Measurements from ENCODE around the gene SCAP.

The SCAP gene

GRCh38 chr3:47410801-47411646, 64.7 kb downstream of the SCAP start:
- Histone ChIP-seq H3K9ac (no peak overlapping the region), H3K9me3 (no peaks in the 10 kb centered on the region), H3K4me2 (no peak overlapping the region), H3K4me1 (peaks cover 45% of the 10 kb centered on the region), H3K27me3 (no peaks in the 10 kb centered on the region), H3K27ac (no peak overlapping the region), H3K36me3 (peaks cover 80% of the 10 kb centered on the region), H3K4me3 (no peak overlapping the region), H4K20me1 (peaks cover 90% of the 10 kb centered on the region)
- no peak for TF ChIP-seq Cebpa-rat (IDR thresholded peaks at IDR 0.05)

GRCh38 chr3:47410417-47410720, 65.4 kb downstream of the SCAP start:
- Histone ChIP-seq H3K9ac (no peak overlapping the region), H4K20me1 (peaks cover 90% of the 10 kb centered on the region), H3K4me1 (peaks cover 43% of the 10 kb centered on the region), H3K9me3 (no peaks in the 10 kb centered on the region), H3K27ac (no peak overlapping the region), H3K27me3 (no peaks in the 10 kb centered on the region), H3K4me3 (no peak overlapping the region), H3K4me2 (no peak overlapping the region), H3K36me3 (peaks cover 87% of the 10 kb centered on the region)
- no peak for TF ChIP-seq Cebpa-rat (IDR thresholded peaks at IDR 0.05)

- Histone ChIP-seq H3K4me2 (no peak overlapping the region), H3K27me3 (no peaks in the 10 kb centered on the region), H3K9me3 (no peaks in the 10 kb centered on the region), H3K9ac (no peak overlapping the region), H3K27ac (no peak overlapping the region), H3K4me3 (no peak overlapping the region), H4K20me1 (peaks cover 90% of the 10 kb centered on the region), H3K4me1 (peaks cover 43% of the 10 kb centered on the region), H3K36me3 (peaks cover 92% of the 10 kb centered on the region)
- TF ChIP-seq Cebpa-rat (IDR thresholded peaks at IDR 0.05): no peak
These were observed 65.9 kb downstream of the SCAP start for GRCh38 chr3:47409688-47410416.

- H3K9ac ChIP-seq: no peak overlapping the region
- no peak overlapping the region for H3K27ac ChIP-seq
- H3K4me3 ChIP-seq: no peak overlapping the region
- no peaks in the 10 kb centered on the region for H3K9me3 ChIP-seq
- H3K36me3 ChIP-seq: peaks cover 94% of the 10 kb centered on the region
- H3K4me1 ChIP-seq: peaks cover 43% of the 10 kb centered on the region
- TF ChIP-seq Cebpa-rat (IDR thresholded peaks at IDR 0.05): no peak
- H3K4me2 ChIP-seq: no peak overlapping the region
- H3K27me3 ChIP-seq: no peaks in the 10 kb centered on the region
- H4K20me1 ChIP-seq: peaks cover 90% of the 10 kb centered on the region
These were observed 66.5 kb downstream of the SCAP start for GRCh38 chr3:47409284-47409683.

- peaks cover 90% of the 10 kb centered on the region for H4K20me1 ChIP-seq
- H3K4me2 ChIP-seq: no peak overlapping the region
- peaks cover 40% of the 10 kb centered on the region for H3K4me1 ChIP-seq
- H3K4me3 ChIP-seq: no peak overlapping the region
- H3K27ac ChIP-seq: no peak overlapping the region
- no peaks in the 10 kb centered on the region for H3K27me3 ChIP-seq
- no peaks in the 10 kb centered on the region for H3K9me3 ChIP-seq
- H3K9ac ChIP-seq: no peak overlapping the region
- no peak for TF ChIP-seq Cebpa-rat (IDR thresholded peaks at IDR 0.05)
- peaks cover 94% of the 10 kb centered on the region for H3K36me3 ChIP-seq
These were observed 66.9 kb downstream of the SCAP start for GRCh38 chr3:47408839-47409229.

DNA sequence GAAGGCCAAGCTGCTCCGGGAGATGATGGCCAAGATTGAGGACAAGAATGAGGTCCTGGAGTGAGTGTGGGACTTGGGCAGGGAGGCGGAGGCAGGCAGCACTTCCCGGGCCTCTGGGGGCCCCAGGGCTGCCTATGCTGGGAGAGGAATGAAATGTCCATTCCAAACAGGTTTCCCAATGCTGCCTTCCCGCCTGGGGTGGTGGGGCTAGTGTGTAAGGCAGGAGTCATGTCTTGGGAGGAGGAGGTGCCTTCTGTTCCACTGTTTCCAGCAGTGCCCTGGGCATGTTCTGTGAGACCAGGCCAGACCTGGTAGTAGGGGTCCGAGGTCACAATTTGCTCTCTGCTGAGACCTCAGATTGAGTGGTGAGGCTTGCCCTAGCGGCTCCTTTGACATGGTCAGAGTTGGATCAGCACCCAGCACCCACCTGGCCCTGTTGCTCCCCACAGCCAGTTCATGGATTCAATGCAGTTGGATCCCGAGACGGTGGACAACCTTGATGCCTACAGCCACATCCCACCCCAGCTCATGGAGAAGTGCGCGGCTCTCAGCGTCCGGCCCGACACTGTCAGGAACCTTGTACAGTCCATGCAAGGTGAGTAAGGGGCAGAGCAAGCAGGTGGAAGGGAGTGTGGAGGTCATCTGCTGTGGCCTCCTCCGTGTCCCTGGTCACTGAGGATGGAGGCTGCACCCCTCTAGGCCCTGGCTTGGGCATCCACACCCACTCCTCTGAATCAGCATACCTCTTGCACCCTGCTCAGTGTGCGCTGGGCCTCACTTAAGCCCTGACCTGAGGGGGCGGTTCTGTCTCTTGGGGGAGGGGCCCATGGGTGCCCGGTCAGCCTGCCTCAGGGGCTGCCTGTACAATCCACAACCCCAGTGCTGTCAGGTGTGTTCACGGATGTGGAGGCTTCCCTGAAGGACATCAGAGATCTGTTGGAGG, 67.6 kb downstream of the SCAP start:
- no peak overlapping the region for H3K4me2 ChIP-seq
- no peaks in the 10 kb centered on the region for H3K27me3 ChIP-seq
- H3K4me3 ChIP-seq: no peak overlapping the region
- H3K27ac ChIP-seq: no peak overlapping the region
- TF ChIP-seq Cebpa-rat (IDR thresholded peaks at IDR 0.05): no peak
- H3K9me3 ChIP-seq: no peaks in the 10 kb centered on the region
- H3K36me3 ChIP-seq: peaks cover 94% of the 10 kb centered on the region
- peaks cover 90% of the 10 kb centered on the region for H4K20me1 ChIP-seq
- H3K9ac ChIP-seq: no peak overlapping the region
- H3K4me1 ChIP-seq: peaks cover 33% of the 10 kb centered on the region

GRCh38 chr3:47407237-47407636, 68.5 kb downstream of the SCAP start:
- no peak overlapping the region for H3K4me3 ChIP-seq
- no peak for TF ChIP-seq Cebpa-rat (IDR thresholded peaks at IDR 0.05)
- H3K4me1 ChIP-seq: peaks cover 29% of the 10 kb centered on the region
- H3K4me2 ChIP-seq: peak overlapping the region; percentile 43; the same call in 1 of the 2 replicates
- peaks cover 94% of the 10 kb centered on the region for H3K36me3 ChIP-seq
- H3K27me3 ChIP-seq: no peaks in the 10 kb centered on the region
- H3K27ac ChIP-seq: 0 out of 2 replicates have a peak overlapping the region, but pooled peaks have one; percentile 26
- H3K9ac ChIP-seq: no peak overlapping the region
- H3K9me3 ChIP-seq: no peaks in the 10 kb centered on the region
- H4K20me1 ChIP-seq: peaks cover 88% of the 10 kb centered on the region

GRCh38 chr3:47406762-47407149, 69.0 kb downstream of the SCAP start:
- Histone ChIP-seq H4K20me1 (peaks cover 88% of the 10 kb centered on the region), H3K4me2 (peak overlapping the region; percentile 43), H3K4me1 (peaks cover 29% of the 10 kb centered on the region), H3K9ac (peak overlapping the region; percentile 29; the same call in 1 of the 2 replicates), H3K27me3 (no peaks in the 10 kb centered on the region), H3K9me3 (no peaks in the 10 kb centered on the region), H3K27ac (0 out of 2 replicates have a peak overlapping the region, but pooled peaks have one; percentile 26), H3K36me3 (peaks cover 92% of the 10 kb centered on the region), H3K4me3 (no peak overlapping the region)
- no peak for TF ChIP-seq Cebpa-rat (IDR thresholded peaks at IDR 0.05)

All from BLaER1 (cell line).